ENCODE measurements around the gene TP53BP1.
A peak's percentile ranks its signal among the peaks of the same experiment; 100 is the strongest.
"Not testable (repeated sequence)": the region's sequence is repeated elsewhere in the genome, so short reads cannot be mapped to it uniquely, and the experiment has no call there.

The TP53BP1 gene

DNA sequence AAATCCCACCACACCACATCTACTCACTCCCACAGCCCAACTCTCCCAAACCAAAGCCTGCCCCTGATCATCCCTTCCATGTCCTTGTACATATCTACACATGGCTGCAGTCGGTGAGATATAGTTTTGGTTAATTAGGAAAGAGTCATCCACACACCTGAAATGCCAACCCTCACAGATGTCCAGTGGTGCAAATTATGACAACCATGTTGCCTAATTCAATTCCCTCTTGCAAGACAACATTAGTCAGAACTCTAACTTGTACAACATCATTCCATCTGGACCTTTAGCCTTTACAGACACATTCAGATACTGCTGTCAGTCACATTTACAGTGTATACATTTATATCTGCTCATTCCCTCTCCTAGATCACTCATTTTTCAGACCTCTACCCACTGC is 80.9 kb downstream of the TP53BP1 start:
- DNase-seq (ENCODE audit: low read depth in 2 of 2): no peak

DNA sequence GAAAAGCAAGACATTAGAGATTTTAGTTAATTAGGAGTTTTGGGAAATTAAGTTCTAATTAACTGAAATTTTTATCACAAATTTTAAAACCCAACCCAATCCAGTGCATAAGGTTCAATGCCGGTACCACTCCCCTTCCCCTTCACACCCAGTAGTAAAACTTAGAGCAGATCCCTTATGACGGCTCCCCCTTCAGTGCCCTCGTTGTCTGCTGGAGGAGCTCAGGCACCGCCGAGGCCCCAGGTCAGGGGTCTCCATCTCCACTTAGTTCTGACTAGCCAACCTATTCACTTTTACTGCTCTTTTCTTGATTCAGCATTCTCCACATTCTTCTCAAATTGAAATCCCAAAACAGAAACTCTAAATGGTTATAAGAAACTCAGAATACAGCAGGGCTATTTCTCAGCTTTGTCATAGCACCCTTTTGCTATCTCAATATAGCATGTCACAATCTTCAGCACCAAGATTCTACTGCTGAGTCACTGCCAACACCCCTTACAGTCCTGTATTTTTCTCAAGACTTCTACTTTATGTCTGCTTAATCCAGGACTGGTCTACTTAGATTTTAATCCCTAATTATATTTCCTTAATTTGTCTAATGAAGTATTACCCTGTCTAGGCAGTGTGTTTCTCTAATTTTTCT is 82.3 kb downstream of the TP53BP1 start:
- DNase-seq (ENCODE audit: low read depth in 2 of 2): no peak

DNA sequence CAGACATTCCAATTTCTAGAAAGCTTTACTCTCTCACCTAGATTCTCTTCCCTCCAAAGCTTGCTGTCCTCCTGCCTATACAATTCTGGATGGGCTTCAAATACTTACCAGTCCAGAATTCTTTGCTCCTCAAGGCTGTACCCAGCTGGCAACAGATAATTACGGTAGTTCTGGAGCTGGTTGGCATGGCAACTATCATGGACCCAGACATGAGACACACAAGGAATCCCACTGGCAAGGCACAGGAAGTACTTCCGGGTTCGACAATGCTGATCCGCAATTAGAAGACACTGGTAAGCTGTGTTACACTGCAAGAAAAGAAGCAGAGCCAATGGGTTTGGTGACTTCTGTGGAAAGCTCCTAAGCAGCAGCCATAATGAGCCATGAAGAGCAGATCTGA is 84.2 kb downstream of the TP53BP1 start:
- DNase-seq (ENCODE audit: low read depth in 2 of 2): no peak

DNA sequence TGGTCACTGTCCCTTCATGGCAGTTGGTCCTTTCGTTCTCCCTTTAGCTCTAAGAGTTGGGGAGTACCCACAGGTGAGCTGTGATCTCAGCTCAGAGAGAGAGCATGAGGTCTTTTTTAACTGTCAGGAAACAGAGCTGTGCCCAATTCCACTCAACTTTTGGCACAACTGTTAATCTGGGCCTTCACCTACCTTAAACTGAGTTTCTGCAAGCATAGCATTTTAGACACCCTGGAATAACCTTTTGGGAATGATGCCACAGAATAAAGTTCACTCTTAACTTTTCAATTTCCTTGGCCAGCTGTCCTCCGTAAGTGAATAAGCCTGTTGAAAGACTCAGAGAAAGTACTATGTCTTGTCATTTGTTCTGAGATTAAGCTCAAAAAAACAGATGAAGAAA is 86.1 kb downstream of the TP53BP1 start:
- no peak for DNase-seq (ENCODE audit: low read depth in 2 of 2)

DNA sequence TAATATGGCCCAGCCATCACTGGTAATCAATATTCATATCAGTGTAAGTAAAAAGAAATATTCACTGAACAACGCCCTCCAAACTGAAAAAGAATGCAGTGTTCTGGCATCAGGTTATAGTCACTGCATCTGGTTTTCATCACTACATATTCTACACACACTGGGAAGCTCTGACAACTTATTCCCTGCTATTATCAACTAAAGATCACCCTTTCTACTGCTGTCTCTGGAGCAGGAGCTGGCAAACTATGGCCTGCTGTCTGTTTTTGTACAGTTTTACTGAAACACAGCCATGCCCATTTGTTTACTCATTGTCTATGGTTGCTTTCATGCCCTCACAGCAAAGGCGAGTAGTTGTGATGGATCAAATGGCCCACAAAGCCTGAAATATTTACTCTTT is 86.8 kb downstream of the TP53BP1 start:
- no peak for DNase-seq (ENCODE audit: low read depth in 2 of 2)

DNA sequence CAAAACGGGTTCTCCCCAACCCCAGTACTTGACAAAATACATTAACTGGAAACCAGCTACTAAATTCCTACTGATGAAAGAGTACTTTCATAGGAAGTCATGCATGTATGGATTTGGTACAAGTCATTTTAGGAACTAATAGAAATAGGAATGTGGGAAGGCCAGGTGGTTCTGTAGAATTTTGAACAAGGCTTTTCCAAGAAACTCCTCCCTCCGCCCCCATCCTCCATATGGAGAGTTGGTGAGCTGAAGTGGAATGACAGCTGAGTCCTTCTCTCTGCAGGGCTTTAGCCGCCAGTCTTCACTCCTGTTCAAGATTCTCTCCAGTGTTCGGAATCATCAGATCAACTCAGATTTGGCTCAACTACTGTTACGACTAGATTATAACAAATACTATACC is 88.8 kb downstream of the TP53BP1 start:
- DNase-seq (ENCODE audit: low read depth in 2 of 2): no peak

DNA sequence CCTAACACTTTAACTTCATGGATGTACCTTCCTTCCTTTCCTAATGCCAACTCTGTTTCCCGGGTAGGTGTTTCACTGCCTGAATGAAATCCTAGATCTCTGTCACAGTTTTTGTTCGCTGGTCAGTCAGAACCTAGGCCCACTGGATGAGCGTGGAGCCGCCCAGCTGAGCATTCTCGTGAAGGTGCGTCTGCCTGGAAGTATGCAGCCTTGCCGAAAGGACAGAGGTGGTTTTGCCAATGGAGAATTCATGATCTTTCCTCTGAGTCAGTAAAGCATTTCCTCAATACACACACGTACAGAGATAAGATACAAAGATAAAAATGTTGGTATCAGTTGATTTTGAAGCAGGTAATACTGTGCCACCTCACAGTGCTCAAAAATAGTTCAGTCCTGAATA is 89.3 kb downstream of the TP53BP1 start:
- no peak for DNase-seq (ENCODE audit: low read depth in 2 of 2)

DNA sequence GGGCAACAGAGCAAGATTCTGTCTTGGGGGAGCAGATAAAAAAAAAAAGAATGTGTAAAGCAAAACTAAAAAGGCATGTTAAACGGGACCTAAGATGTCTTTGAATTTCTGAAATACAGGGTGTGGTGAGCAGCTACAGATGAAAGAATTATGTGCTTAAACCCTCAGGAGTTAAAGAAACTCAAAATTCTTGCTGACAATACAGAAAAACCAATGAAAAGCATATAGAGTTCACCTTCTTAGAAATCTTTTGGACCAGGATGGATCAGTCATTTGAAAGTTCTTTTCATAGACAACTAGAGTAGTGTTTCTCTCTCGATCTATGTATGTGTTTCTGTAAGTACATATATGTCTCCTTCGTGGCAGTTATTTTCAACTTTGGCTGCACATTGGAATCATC is 90.7 kb downstream of the TP53BP1 start:
- no peak for DNase-seq (ENCODE audit: low read depth in 2 of 2)

DNA sequence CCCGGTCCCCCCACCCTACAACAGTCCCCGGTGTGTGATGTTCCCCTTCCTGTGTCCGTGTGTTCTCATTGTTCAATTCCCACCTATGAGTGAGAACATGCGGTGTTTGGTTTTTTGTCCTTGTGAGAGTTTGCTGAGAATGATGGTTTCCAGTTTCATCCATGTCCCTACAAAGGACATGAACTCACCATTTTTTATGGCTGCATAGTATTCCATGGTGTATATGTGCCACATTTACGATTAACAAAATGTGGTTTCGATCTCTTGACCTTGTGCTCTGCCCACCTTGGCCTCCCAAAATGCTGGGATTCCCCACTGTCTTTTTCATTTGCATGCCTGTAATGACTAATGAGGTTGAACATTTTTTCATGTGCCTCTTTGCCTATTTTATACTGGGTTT is 99.4 kb downstream of the TP53BP1 start:
- not testable (repeated sequence) for DNase-seq (ENCODE audit: low read depth in 2 of 2)

DNA sequence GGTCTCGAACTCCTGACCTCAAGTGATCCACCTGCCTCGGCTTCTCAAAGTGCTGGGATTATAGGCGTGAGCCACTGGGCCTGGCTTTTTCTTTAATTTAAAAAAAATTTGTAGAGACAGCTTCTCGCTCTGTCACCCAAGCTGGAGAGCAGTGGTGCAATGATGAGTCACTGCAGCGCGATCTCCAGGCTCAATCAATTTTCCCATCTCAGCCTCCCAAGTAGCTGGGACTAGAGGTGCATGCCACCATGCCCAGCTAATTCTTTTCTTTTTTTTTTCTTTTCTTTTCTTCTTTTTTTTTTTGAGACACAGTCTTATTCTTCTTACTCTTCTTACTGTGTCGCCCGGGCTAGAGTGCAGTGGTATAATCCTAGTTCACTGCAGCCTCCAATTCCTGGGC is 102.2 kb downstream of the TP53BP1 start:
- no peak for DNase-seq (ENCODE audit: low read depth in 2 of 2)

DNA sequence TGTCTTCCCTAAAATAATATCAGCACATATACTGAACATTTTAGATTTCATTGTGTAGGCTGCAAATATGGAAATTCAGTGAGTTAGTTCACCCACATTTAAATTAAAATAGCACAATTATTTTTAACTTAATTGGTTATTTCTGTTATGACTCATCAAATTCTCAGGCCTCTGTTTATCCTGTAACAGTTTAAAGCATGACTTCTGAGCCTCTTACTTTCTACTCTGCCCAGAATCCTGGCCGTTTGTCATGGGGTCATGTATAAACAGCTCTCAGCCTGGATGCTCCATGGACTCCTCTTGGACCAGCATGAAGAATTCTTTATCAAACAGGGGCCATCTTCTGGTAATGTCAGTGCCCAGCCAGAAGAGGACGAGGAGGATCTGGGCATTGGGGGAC is 109.9 kb downstream of the TP53BP1 start:
- no peak for DNase-seq (ENCODE audit: low read depth in 2 of 2)

DNA sequence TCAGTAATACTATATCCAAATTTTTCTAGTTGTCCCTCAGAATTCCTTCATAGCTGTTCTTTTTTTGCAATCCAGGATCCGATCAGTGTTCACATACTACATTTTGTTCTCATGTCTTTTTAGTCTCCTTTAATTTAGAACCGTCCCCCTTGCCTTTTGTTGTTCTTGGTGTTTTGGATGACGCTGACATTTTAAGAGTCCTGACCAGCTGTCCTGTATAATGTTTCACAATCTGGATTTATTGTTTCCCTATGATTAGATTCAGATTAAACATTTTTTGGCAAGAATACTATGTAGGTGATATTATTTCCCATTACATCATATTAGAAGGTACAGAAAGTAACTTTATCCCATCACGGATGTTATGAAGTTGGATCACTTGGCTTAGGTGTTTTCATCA is 110.6 kb downstream of the TP53BP1 start:
- DNase-seq (ENCODE audit: low read depth in 2 of 2): no peak

DNA sequence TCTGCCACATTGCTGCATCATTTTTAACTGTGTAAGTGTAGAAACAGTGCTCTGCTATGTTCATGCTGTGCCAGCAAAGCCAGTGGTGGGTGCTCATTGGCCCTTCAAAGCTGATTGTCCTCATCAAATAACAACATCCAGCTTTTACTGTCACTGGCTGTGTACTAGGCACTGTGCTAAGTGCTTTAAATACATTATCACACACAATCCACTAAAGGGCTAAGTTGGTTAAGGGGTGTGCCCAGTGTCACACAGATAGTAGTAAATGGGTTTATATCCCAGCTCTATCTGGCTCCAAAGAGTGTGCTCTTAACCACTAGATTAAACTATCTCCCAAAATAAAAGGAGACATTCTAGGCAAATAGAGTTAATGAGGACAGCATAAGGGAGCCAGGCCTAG is 114.4 kb downstream of the TP53BP1 start:
- no peak for DNase-seq (ENCODE audit: low read depth in 2 of 2)

DNA sequence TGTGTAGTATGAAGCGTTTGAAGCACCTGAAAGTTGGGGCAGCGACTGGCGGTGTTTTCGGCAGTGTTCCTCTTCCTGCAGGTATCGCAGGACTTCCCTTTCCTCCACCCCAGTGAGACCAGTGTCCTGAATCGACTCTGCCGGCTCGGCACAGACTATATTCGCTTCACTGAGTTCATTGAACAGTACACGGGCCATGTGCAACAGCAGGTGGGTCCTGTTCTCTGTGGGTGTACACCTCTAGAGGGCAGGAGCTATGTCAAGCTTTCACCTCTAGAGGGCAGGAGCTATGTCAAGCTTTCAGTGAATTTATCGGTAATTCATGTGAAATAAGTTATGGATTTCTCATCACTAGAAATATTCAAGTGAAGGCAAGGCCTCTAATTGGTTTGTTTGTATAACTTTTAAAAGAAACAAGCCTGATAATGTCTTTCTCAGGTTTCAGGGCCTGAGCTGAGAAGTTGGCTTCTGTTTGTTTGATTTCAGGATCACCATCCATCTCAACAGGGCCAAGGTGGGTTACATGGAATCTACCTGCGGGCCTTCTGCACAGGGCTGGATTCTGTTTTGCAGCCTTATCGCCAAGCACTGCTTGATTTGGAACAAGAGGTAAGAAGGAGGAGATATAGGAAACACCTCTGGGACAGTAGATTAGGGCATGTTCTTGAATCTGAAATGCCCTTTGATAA is 116.8 kb downstream of the TP53BP1 start:
- no peak for DNase-seq (ENCODE audit: low read depth in 2 of 2)

DNA sequence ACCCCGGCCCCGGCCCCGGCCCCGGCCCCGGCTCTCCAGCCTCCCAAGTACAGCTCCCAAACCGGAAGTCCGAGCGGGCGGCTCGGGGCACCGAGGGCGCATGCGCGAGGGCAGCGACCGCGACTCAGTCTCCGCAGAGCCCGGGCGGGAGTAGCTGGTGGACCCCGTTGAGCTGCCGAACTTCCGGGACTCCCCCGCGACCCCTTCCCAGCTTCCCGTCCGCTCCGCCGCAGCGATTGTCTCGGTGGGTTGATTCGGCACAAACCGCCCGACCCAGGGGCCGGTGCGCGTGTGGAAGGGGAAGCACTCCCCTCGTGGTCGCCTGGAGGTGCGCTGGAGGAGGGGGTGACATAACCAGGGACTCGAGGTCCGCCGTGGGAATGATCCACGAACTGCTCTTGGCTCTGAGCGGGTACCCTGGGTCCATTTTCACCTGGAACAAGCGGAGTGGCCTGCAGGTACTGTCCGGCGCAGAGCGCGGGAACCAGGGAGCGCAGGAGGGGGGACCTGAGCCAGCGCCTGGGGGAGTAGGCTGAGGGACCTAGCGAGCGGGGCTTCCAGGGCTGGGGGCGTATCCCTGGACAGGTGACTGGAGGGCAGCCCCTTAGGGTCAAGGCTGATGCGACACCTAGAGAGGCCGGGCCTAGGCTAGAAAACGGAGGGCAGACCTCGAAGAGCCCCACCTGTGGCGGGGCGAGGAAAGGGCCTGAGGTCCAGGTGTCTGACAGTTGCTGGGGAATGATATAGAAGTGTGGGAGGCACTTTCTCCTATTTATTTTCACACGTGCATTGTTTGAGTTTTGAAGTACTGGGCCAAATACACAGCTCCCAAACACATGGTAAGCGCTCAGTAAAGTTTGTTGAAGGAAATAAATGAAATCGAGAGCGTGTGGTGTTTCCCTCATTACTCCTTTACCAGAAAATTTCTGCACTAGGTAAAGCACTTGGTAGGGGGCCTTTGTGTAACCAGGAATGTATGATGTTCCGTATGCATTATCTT is 121.7 kb downstream of the TP53BP1 start, which contains the start of the genes TUBGCP4 and ZSCAN29:
Gene TUBGCP4 (plus strand): TSS at position 127 of the 1,000 bp plus-strand sequence. CDS start 254 bp downstream, at position 381.
Gene ZSCAN29 (minus strand): TSS at position 69 of the 1,000 bp plus-strand sequence. CDS start 1,130 bp downstream, outside the sequence.
- DNase-seq (ENCODE audit: low read depth in 2 of 2): peak; percentile 68 to 73

DNA sequence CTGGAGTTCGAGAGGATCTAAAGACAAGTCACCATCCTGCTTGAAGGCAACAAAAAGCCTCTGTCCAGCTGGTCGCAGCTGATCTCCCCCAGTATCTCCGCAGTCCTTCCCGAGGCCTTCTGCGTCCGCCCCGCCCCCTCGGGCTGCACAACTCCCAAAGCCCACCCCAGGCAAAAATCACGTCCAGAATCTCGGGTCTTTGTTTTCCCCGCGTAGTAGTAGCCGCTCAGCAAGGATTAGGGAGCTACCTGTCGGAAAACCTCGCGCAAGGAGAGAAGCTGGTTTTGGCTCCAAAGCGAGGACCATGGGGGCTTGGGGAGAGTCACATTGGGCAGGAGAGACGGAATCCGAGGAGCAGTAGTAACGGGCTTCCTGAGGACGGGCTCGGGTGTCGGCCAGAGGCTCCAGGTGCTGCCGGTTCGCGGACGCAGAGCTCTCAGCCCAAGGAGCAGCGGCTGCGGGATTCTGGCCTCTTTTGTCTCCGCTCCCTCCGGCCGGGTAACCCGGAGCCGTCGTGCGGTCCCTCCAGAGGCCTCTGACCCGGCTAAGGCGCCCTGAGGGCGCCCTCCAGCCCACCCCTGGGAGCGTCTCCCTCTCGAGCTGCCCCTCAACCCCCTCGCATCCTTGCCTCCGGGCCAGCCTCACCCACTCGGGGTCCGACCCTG is 122.5 kb downstream of the TP53BP1 start:
- no peak for DNase-seq (ENCODE audit: low read depth in 2 of 2)

DNA sequence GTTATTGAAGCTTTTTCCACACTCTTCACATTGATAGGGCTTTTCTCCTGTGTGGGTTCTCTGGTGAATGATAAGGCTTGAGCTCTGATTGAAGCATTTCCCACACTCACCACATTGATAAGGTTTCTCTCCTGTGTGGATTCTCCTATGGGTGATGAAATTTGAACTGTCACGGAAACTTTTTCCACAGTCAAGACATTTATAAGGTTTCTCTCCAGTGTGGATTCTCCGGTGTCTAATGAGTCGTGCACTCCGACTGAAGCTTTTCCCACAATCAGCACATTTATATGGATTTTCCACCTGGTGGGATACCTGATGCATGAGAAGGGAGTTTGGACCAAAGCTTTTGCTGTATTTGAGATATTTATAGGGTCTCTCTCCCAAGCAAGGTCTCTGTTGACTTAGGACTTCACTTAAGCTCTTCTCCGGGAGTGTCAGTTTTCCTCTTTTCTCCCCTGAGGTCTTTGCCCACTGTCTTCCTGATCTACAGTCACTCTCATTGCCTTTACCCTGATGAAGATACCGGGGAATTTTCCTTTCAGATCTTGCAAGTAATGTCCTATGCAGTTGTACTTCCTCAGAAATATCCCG is 131.5 kb downstream of the TP53BP1 start:
- no peak for DNase-seq (ENCODE audit: low read depth in 2 of 2)

DNA sequence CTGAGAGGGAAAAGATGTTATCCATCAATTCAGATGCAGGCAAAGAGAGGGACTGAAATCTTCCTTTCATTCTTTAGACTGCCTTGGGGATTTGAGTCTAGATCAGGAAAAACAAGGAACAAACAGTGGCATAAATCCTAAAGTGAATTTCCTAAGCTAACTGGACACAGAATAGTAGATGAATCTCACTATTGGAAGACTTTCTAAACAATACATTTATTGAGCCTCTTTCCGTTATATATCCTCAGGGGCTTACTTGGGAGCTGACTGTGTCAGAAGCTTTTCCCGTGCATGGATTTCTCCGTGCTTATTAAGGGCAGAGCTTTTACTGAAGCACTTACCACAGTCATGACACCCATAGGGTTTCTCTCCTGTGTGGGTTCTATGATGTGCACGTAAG is 132.1 kb downstream of the TP53BP1 start:
- DNase-seq (ENCODE audit: low read depth in 2 of 2): no peak
